ENCODE measurements around the gene GPR39. TPM values are rescaled to one million over a fixed set of nuclear protein-coding genes. Genes with fewer than 3 reads are reported as not detected.
A peak's percentile ranks its signal among the peaks of the same experiment; 100 is the strongest.

Gene GPR39
- total and polyA plus RNA-seq, 7 donors, result 0.05 to 0.08 TPM; not detected in 5

- no peaks in the 10 kb centered on the region for H3K9me3 ChIP-seq
- no peak for TF ChIP-seq CTCF (IDR thresholded peaks at IDR 0.05)
- peaks cover under 1% of the 10 kb centered on the region for H3K4me1 ChIP-seq
- WGBS, 3 donors, result 59 to 69% (median 60%) methylated on average over 4 of the region's 4 CpGs
- H3K4me3 ChIP-seq, result no peak overlapping the region
- DNase-seq (no peak), ATAC-seq (no peak)
- intact Hi-C loops (cut with DNase I), result no loop called here
- H3K27ac ChIP-seq, result no peak overlapping the region
- peaks cover 6 to 43% (median 12%) of the 10 kb centered on the region in 3 donors for H3K27me3 ChIP-seq (ENCODE audit: insufficient read depth in 3 of 3, low read length in 2 of 3)
- no peaks in the 10 kb centered on the region for H3K36me3 ChIP-seq (ENCODE audit: insufficient read depth in 1 of 2, low read depth in 1 of 2)
Measured at GRCh38 chr2:132665401-132666140, 249.0 kb downstream of the GPR39 start.

DNA sequence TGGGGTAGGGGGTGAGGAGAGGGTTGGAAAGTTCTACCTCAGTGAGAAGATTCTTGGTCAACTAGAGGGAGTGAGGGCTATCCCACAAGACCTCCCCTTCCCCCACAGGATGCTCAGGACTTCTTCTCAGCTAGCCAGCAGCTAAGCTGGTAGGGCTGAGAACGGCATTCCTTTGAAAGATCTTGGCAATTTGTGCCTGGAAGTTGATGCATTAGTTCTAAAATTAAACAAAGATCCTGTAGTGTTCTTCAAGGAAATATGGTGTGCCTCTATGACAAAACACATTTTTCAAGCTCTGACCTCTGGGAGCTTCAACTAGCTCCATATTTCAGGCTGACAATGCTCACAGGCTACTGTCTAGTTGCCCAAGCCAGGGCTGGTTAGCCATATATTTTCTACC, 251.1 kb downstream of the GPR39 start:
- WGBS, 3 donors, result 36 to 44% (median 39%) methylated on average over 1 of the region's 1 CpG
- Histone ChIP-seq H3K36me3 (ENCODE audit: insufficient read depth in 1 of 2, low read depth in 1 of 2) (no peaks in the 10 kb centered on the region), H3K4me3 (no peak overlapping the region), H3K9me3 (no peaks in the 10 kb centered on the region), H3K27me3 (ENCODE audit: insufficient read depth in 3 of 3, low read length in 2 of 3) (peaks cover 0 to 62% (median 12%) of the 10 kb centered on the region in 3 donors), H3K27ac (no peak overlapping the region), H3K4me1 (peaks cover 6% of the 10 kb centered on the region)
- no peak for ATAC-seq
- DNase-seq, result no peak
- TF ChIP-seq CTCF (IDR thresholded peaks at IDR 0.05), result no peak
- intact Hi-C loops (cut with DNase I), result no loop called here

DNA sequence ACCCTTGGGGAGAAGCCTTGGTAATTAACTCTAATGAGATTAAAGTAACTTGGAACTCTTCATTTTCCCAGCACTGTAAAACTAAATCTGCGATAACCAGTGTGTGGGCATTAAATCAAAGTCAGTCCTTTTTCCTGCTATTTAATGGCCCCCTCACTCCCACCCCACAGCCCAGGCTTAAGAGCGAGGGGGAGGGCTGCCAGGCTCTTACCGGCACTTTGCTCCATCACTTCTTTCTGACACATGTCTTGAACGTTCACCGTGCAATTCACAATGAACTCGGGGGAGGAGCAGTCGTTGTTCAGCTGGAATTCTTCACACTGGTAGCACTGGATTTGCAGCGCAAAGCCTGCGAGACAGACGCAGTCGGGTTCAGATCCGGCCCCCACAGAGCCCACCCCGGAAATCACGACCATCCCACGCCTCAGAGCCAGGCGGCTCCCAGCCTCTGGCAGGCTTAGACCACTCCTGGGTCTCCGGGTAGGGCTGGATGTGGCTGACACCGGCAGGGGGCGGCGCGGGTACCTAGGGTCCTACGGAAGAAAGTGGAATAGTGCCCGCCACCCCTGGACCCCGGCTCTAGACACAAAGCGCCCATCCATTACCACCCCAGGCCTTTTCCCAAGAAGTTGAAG, 251.7 kb downstream of the GPR39 start:
- no peak for ATAC-seq
- Histone ChIP-seq H3K4me3 (peak overlapping the region; percentile 59), H3K27ac (no peak overlapping the region), H3K4me1 (peaks cover 6% of the 10 kb centered on the region), H3K9me3 (no peaks in the 10 kb centered on the region), H3K36me3 (ENCODE audit: insufficient read depth in 1 of 2, low read depth in 1 of 2) (no peaks in the 10 kb centered on the region), H3K27me3 (ENCODE audit: insufficient read depth in 3 of 3, low read length in 2 of 3) (peaks cover 0 to 66% (median 12%) of the 10 kb centered on the region in 3 donors)
- intact Hi-C loops (cut with DNase I), result no loop called here
- DNase-seq, result no peak
- TF ChIP-seq CTCF (IDR thresholded peaks at IDR 0.05), result no peak
- 9 to 11% (median 9%) methylated on average over 24 to 25 of the region's 25 CpGs for WGBS, 3 donors

DNA sequence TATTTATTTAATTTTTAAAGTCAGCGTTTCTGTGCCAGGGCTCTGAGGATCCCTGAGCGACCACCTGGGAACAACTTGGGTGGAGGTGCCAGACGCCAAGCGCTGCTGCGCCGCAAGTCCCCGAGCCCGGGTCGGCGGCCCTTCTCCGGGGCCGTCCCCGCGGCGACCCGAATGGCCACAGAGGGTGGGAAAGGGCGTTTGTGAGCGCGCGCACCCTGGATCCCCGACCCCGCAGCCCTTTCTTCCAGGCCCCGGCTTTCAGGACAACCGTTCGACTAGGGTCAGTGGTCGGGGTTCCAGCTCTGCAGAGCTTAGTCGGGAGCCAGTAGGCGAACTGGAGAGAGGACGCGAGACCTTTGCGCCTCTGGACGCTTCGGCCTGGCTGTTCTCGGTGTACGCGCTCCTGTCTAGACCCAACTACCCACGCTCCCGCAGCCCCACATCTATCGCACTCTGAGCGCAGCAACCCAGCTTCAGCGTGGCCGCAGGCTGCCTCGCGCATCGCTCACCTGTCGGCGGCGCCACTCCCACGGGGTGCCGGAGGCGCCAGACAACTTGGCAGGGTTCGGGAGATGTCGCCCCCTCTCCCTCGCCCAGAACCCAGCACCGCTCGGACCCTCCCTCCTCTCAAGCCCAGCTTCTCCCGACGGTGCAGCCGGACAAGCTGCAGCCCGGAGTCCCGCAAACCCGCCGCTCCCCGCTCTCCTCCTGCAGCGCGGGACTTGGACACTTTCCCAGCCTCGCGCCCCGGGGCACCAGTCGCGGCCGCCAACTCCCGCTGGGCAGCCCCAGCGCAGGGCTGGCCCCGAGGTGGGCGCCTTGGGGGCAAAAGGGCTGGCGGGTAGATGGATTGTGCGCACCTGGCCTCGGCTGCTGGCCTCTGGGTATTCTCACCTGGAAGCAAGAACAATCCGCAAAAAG, 252.6 kb downstream of the GPR39 start:
- ATAC-seq (no peak), DNase-seq (no peak)
- H3K4me1 ChIP-seq, result peaks cover 6% of the 10 kb centered on the region
- H3K27ac ChIP-seq, result no peak overlapping the region
- no peaks in the 10 kb centered on the region for H3K9me3 ChIP-seq
- peaks cover 0 to 72% (median 12%) of the 10 kb centered on the region in 3 donors for H3K27me3 ChIP-seq (ENCODE audit: insufficient read depth in 3 of 3, low read length in 2 of 3)
- H3K36me3 ChIP-seq (ENCODE audit: insufficient read depth in 1 of 2, low read depth in 1 of 2), result no peaks in the 10 kb centered on the region
- WGBS, 3 donors, result 1 to 2% (median 1%) methylated on average over 67 to 80 of the region's 80 CpGs
- intact Hi-C loops (cut with DNase I), result no loop called here
- TF ChIP-seq CTCF (IDR thresholded peaks at IDR 0.05), result no peak
- peak overlapping the region; percentile 59 for H3K4me3 ChIP-seq
